Putamen (tissue), 1 donor: Measurements from ENCODE around the gene MYH11.
"Not testable (repeated sequence)": the region's sequence is repeated elsewhere in the genome, so short reads cannot be mapped to it uniquely, and the experiment has no call there.

Experiments
- DNase-seq: peaks from one replicate; pipeline ENCODE4 v3.0.0-alpha.2; 2016; ENCODE audit warnings: low spot score

Gene MYH11

GRCh38 chr16:15672127-15672513 lies 184.7 kb downstream of the MYH11 start:
- not testable (repeated sequence) for DNase-seq

- no peak for DNase-seq
Observed at GRCh38 chr16:15671530-15672117, 185.2 kb downstream of the MYH11 start.

- no peak for DNase-seq
Observed at GRCh38 chr16:15667091-15667742, 189.6 kb downstream of the MYH11 start.

- DNase-seq = no peak
Observed at GRCh38 chr16:15665107-15665506, 191.7 kb downstream of the MYH11 start.

- no peak for DNase-seq
Observed at GRCh38 chr16:15660203-15660601, 196.6 kb downstream of the MYH11 start.

GRCh38 chr16:15658556-15658955 lies 198.3 kb downstream of the MYH11 start:
- no peak for DNase-seq

GRCh38 chr16:15658149-15658548 lies 198.7 kb downstream of the MYH11 start:
- DNase-seq = no peak

- not testable (repeated sequence) for DNase-seq
Observed at GRCh38 chr16:15655561-15655960, 201.3 kb downstream of the MYH11 start.

- DNase-seq = no peak
Observed at GRCh38 chr16:15654591-15654990, 202.2 kb downstream of the MYH11 start.

- DNase-seq = no peak
Observed at GRCh38 chr16:15653227-15653626, 203.6 kb downstream of the MYH11 start.
